Endometrial microvascular endothelial cells (primary cell): ENCODE measurements around the gene ATAD3A. TPM values are rescaled to one million over a fixed set of nuclear protein-coding genes. Genes with fewer than 3 reads are reported as not detected.

Source experiments
- in situ Hi-C: cut with HindIII; loops from 2 replicates; pipeline ENCODE4 v1.10.0; 2017; ENCODE audit warnings: low sequenced_read_pairs, low pct_unique_long_range_greater_than_20kb; ENCODE audit errors: inconsistent ontology term
- total RNA-seq: library from RNA; depleted of rRNA; stranded (reverse); fragments of >200 nt; gene quantifications from one replicate; pipeline ENCODE4 v1.2.3, GENCODE V29; 2015; ENCODE audit errors: inconsistent ontology term

The ATAD3A gene
- total RNA-seq, 1 donor from 2014 or later = 67.8 TPM

DNA sequence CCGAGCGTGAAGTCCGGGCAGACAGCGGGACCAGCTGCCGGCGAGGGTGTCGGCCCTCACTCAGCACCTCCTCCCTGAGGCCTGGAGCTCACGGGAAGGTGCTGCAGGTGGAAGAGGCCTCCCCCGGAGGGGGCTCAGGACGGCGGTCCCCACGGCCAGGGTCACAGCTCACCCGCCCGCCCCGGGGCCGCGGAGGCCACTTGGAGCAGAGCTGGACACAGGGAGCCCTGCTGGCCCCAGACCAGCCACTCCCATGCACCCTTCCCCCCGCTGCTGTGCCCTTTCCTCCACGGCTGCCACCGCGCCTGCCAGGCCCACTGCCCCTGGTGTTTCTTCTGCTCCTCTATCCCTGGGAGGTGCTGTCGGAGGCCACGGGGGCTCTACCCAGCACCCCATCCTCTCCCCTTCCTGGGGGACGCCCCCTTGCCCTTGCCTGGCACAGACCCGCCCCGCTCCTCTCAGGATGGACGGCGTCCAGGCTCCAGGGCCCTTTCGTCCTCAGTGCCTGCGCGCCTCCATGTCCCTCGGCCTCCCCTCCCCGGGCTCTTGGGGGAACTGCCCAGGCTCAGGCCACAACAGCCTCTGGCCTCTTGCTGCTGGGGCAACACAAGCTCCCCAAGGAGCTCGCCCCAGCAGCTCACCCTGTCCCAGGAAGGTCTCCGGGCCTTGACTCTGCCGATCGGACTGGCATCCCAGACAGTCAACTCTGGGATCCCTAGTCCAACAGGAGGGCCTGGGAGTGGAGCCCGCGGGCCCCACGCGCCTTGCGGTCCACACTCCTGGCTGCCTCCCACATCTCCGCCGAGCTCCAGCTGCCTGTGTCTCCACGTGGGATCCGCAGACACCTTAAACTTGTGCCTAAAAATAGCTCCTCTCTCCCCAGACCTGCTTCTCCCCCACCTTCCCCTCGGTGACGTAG, 24.3 kb downstream of the ATAD3A start:
- in situ Hi-C loops = no loop called here

DNA sequence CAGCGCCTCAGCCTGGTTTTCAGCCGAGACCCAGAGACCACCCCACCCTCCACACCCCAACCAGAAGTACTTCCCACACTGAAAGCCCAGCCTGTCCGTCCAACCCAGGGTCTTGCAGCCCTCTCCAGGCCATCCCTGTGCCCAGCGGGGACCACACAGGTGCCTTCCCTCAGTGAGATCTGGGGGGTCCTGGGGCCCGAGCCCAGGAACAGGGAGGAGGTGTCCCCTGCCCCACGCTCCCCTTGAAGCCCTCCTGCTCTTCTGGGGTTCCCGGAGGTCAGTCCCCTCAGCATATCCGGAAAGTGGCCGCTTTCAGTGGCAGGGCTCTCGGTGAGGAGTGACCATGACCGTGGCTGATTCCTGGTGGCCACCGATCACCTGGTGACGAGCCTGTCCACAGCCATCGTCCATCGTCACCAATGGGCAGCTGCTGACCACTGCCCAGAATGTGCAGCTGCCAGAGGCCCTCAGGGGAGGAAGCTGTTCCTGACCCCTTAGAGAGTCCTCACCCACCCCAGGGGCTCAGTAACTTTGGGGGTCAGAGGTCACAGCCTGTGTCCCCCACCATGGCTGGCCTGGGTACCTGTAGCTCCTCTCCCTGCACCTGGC, 25.1 kb downstream of the ATAD3A start:
- in situ Hi-C loops = no loop called here

DNA sequence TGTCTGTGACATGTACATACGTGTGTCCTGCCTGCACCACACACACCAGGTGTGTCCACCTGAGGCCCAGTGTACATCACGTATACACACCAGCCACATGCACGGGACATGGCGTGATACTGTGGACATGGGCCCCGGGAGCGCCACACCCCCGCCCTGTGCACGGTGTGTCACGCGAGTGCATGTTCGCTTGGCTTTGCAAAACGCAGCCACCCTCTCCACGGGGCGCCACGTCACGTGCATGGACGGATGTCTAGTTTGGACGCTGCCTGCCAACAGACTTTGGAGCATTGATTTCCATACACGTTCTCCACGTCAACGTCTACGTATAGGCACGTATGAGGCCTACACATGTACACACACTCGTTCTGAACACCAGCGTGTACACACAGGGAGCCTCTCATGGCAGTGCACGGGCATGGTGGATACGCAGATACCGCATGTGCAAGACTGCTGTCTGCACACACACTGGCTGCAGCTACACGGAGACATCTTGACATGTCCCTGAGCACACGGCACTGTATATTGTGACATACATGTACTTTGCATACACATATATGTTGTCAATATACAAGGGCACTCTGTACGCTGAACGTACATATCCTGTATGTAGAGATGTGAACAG, 25.8 kb downstream of the ATAD3A start:
- in situ Hi-C loops = no loop called here

DNA sequence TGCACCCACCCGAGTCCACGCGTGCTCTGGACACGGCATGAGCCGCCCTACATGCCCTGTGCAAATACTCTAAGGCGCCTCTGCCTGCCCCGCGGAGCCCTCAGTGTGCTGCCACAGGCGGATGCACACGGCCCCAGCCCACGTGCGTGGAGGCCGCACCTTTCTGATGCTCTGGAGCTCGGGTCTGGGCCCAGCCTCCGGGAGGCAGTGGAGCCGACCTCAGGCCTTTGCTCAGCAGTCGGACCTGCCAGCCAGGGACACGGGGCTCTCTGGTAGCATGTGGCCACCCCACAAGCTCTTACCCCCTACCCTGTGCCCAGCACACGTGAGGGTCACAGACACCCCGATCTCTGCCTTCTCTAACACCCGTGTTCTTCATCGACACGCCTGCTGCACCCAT, 26.4 kb downstream of the ATAD3A start:
- in situ Hi-C loops = no loop called here

DNA sequence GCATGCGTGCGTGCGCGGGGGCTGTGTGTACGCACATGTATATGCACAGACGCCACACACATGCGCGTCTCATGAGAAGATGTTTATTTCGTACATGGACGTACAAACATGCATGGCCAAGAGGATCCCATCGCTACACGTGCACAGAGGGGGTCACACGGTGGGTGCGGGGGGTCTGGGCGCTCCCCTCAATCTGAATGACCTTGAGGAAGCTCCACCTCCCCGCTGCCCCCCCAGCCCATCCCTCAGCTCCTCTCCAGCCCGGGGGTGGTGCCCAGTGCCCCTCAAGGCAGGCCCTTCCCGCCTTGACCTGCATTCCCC, 27.0 kb downstream of the ATAD3A start:
- in situ Hi-C loops = no loop called here

DNA sequence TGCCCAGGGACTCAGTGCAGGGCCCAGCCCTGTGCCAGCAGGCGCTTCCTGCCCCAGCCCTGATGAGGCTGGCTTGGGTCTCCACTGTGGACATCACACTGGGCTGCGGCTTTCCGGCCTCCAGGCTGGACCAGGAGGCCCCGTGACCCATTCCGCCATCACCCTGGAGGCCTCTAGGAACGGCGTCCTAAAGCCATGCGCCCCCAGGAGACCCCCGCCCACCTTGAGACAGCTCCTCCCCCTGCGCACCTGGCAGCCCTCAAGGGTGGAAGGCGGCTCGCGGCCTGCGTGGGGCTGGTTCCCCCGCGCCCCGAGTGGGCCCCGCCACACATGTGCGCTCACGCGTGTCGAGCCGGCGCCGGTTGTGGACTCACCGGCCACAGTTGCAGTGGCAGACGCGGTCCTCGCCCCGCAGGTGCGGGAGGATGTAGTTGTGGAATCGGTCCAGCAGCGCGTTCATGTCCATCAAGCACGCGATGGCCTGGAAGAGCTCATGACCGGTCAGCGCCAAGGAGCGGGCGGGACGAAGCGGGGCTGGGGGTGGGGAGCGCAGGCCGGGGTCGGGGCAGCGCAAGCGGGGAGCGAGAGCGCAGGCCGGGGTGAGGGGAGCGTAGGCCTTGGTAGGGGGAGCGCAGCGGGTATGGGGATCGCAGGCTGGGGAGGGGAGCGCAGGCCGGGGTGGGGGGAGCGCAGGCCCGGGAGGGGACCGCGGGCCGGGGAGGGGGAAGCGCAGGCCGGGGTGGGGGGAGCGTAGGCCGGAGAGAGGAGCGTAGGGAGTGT, 27.5 kb downstream of the ATAD3A start:
- in situ Hi-C loops = no loop called here

DNA sequence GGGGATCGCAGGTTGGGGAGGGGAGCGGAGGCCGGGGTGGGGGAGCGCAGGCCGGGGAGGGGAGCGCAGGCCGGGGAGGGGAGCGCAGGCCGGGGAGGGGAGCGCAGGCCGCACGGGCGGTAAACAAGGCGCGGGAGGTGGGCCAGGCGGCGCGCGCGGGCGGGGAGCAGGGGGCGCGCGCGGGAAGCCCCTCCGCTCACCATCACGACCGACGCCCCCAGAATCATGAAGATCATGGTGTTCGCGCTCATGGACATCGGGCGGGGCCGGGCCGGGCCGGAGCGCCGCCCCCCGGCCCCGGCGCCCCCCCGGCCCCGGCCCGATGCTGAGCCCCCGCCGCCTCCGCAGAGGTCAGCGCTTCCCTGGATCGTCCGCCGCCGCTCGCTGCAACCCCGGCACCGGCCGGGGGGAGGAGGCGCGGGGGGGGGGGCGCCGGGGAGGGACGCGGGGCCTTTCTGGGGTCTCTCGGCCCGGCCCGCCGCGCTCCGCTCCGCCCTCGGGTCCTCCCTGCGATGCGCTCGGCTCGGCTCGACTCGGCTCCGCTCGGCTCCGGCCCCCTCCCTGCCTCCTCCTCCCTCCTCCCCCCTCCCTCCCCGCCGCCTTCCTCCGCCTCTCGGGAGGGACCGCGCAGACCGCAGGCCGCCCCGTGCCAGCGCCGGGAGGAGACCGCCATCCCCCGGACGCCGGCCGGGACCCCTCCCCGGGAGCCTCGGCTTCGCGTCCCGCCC, 28.3 kb downstream of the ATAD3A start, which contains the start of gene TMEM240:
TMEM240 (minus strand) TSS at position 535 of the 728 bp plus-strand sequence; CDS start at position 257, 278 bp downstream.
- in situ Hi-C loops = no loop called here

DNA sequence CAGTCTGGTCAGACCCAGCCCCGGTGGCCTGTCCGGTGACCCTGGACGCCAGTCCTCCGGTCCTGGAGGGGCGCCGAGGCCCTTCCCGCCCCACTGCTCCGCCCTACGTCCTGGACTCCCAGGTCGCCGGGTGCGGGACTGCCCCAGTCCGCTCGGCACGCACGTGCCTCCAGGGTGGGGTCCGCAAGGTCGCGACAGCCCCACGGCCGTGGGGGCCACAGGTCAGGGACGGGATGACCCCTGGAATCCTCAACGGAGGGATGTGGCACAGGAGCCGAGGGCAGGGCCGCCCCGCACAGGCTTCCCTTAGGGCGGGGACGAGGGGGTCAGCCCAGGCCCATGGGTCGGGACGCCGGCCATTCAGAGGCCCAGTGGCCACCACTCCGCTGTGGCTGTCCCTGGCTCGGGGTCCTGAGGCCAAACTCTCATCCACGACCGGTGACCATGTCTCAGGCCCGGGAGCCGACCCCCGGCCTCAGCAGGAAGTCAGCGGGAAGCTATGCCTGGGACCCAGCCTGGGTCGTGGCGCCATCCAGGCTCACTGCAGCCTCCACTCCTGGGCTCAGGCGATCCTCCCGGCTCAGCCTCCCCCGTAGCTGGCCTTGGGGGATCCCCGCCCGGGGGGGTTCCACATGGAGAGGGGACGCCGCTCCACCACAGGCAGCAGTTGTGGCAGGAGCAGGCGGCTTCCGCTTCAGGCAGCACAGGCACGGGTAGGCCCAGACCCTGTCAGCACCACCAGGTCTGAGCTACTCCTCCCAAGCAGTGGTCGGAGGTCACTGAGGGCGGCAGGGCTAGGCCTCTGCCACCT, 29.1 kb downstream of the ATAD3A start:
- in situ Hi-C loops = no loop called here

DNA sequence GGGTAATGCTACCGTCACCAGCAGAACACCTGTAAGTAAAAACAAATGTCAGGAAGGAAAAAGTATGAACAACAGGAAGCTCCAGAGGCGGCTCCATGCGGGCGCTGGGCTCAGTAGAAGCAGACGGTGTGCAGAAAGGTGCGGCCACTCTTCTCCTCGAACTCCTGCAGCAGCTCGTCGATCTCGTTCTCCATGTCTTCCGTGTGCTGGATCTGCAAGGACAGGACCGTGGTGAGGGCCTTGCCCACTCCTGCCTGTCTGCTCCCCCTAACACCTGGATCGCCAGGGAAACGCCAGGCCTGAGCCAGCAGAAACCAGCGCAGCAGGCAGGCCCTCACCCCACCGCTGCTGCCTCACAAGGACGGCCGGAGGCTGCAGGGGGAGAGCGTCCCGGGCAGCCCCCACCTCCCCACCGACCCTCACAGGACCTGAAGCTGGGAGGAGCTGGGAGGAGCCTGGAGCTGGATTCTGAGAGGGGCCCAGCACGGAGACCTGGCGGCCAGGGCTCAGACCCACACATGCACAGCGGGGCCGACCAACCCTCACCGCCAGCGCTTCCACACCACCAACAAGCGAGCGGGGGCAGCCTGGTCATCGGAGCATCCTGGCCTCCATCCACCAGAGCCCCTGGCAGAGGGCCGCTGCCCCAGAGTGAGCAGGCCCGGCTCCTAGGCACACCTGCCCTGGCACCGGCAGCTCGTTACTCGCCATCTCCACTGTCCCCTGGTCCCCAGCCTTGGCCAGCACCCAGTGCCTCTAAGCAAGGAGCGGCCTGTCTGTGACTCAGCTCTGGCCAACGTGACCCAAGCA, 30.2 kb downstream of the ATAD3A start:
- in situ Hi-C loops = no loop called here

DNA sequence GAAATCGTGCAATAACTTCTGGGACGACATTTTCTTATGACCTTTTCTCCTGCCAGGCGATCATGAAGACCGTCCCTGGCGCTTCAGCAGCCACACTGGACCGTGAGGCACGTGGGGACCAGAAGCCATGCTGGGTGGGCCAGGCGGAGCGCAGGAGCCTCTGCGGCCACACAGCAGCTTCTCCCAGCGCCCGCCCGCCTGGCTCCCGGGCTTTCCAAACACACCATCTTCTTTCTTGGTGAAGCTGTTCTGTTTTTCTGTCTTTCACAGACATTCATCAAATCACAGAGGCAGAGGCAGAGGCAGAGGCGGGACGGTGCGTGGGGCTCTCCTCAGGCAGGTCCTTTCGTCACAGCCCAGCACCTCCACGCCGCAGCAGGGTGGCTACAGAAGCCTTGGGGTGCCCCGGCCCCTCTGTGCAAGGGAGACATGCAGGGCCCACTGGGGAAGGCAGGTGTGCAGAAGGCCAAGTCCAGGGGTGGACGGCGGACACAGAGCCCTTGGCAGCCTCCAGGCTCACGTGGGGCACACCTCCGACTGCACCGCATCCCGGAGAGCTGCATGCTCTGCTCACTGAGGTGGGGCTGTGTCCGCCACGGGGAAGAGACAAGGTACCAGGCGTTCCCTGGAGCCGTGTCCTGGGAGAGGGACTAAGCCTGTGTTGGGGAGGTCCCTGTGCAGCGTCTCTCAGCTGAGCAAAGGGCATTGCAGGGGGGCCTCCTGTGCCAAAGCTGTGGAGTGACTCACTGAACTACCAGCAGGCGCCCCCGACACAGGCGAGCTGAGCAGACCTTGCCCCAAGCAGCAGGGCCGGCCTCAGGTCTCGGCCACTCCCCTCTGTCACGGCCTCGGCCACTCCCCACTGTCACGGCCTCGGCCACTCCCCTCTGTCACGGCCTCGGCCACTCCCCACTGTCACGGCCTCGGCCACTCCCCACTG, 31.1 kb downstream of the ATAD3A start:
- in situ Hi-C loops = no loop called here

DNA sequence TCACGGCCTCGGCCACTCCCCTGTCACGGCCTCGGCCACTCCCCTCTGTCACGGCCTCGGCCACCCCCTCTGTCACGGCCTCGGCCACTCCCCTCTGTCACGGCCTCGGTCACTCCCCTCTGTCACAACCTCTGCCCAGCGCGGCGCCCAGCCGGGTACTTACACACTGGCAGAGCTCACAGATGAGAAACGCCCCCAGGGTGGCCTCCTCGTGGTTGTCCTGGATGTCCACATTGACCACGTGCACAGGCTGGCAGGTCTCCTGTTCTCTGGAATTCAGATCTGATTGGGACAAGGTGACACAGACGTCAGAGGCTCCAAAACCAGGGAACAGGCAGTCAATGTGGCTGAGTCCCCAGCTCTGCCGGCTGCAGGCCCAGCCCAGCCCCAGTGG, 31.7 kb downstream of the ATAD3A start:
- in situ Hi-C loops = no loop called here

DNA sequence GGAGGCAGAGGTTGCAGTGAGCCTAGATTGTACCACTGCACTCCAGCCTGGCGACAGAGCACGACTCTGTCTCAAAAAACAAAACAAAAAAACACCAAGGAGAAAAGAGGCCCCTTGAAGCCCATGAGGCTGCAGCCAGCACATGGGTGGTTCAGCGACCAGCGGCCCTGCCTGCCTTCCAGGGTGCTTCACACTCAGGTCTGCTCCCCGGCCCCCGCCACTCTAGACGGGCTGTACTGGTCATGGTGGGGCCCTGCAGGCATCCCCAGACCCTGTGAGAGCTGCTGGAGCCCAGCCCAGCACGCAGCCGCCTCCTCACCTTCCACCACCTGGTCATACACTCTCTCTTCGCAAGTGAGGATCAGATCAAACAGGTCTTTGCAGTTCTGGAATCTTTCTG, 32.6 kb downstream of the ATAD3A start:
- in situ Hi-C loops = no loop called here

DNA sequence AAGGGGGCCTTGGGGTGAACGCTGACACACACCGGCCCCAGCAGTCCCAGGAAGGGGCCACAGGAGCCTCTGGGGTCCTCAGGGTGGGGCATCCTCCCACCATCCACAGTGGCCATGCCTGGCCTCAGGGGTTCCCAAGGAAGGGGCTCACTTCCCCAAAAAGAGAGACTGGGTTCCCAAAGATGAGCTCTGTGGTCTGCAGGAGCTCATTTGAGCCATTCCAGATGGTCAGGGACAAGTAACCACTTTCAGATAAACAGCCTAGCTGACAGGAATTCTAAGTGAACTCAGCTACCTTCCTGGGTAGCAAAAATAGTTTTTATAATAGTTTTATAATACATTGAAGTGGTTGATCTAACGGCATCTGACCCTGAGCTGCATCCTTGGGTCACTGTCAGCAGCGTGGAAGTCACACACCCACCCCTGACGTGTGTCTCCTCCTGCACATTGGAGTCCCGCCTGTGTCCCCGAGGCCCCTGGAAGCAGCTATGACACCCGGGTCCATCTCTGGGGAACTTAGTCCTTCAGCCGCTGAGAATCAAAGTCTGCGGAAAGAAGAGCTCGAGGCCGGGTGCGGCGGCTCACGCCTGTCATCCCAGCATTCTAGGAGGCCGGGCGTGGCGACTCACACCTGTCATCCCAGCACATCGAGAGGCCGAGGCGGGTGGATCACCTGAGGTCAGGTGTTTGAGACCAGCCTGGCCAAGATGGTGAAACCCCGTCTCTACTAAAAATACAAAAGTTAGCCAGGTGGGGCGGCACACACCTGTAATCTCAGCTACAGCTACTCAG, 34.2 kb downstream of the ATAD3A start:
- in situ Hi-C loops = no loop called here

DNA sequence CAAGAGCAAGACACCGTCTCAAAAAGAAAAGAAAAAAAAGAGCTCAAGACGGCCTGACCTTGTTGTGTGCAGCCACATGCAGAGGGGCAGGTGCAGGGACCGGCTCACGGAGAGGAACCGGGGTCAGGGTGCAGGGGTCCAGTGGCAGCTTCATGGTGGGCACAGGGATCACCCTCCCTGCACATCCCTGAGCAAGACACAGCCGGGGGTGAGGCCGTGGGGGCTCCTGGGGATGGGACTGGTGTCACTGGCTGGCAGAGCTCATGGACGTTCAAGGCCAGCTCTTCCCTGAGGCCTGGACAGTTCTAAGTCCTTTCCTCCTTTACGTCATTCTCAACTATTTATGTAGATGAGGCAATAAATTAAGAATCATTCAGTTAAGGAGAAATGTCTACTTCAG, 35.0 kb downstream of the ATAD3A start:
- in situ Hi-C loops = no loop called here

DNA sequence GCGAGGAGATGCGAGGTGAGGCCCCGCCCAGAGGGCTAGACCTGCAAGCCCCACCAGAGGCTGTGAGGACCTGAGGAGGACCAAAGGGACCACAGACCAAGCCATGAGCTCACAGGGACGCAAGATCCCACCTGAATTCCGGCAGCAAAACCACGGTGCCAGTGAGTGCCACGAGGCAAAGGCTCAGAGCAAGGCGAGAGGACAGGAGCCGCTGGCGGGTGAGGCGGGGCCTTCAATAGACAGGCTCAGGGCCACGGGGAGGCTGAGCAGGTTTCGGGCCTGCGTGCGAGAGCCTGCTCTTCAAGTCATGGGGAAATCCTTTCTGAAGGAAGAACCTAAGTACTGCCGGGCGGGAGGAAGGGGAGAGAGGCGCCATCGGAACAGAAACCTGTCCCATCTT, 35.5 kb downstream of the ATAD3A start:
- in situ Hi-C loops = no loop called here
